HG03558 (cell line): ENCODE results near the gene RAD54L.
"Not testable (repeated sequence)": the region's sequence is repeated elsewhere in the genome, so short reads cannot be mapped to it uniquely, and the experiment has no call there.

ENCODE experiments used
- ATAC-seq: cut with Tn5 transposase; IDR thresholded peaks from one replicate; pipeline ENCODE4 v1.9.1; 2021; ENCODE audit warnings: moderate number of reproducible peaks; ENCODE audit not compliant: unreplicated experiment; ENCODE audit errors: extremely low read depth

Gene RAD54L

GRCh38 chr1:46317323-46317722 lies 69.8 kb downstream of the RAD54L start:
- ATAC-seq, result no peak

GRCh38 chr1:46319301-46319700 lies 71.7 kb downstream of the RAD54L start:
- not testable (repeated sequence) for ATAC-seq

DNA sequence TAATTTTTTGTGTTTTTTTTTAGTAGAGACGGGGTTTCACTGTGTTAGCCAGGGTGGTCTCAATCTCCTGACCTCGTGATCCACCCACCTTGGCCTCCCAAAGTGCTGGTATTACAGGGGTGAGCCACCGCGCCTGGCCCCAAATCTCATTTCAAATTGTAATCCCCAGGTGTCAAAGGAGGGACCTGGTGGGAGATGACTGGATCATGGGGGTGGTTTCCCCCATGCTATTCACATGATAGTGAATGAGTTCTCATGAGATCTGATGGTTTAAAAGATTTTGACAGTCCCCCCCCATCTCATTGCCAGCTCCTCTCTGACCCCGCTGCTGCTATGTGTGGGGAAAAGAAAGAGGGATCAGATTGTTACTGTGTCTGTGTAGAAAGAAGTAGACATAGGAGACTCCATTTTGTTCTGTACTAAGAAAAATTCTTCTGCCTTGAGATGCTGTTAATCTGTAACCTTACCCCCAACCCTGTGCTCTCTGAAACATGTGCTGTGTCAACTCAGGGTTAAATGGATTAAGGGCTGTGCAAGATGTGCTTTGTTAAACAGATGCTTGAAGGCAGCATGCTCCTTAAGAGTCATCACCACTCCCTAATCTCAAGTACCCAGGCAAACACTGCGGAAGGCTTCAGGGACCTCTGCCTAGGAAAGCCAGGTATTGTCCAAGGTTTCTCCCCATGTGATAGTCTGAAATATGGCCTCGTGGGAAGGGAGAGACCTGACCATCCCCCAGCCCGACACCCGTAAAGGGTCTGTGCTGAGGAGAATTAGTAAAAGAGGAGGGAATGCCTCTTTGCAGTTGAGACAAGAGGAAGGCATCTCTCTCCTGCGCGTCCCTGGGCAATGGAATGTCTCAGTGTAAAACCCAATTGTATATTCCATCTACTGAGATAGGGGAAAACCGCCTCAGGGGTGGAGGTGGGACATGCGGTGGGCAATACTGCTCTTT lies 72.7 kb downstream of the RAD54L start:
- ATAC-seq, result not testable (repeated sequence)

DNA sequence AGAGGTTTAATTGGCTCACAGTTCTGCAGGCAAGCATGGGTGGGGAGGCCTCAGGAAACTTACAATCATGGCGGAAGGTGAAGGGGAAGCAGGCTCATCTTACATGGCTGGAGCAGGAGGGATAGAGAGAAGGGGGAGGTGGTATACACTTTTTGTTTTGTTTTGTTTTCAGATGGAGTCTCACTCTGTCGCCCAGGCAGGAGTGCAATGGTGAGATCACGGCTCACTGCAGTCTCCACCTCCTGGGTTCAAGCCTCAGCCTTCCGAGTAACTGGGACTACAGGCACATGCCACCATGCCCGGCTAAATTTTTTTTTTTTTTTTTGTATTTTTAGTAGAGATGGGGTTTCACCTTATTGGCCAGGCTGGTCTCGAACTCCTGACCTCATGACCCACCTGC lies 74.6 kb downstream of the RAD54L start:
- ATAC-seq, result not testable (repeated sequence)

GRCh38 chr1:46325285-46326076 lies 77.9 kb downstream of the RAD54L start:
- ATAC-seq, result not testable (repeated sequence)
